GM12892 (cell line): ENCODE measurements around the gene SIPA1L3.
A peak's percentile ranks its signal among the peaks of the same experiment; 100 is the strongest.
"Not testable (repeated sequence)": the region's sequence is repeated elsewhere in the genome, so short reads cannot be mapped to it uniquely, and the experiment has no call there.

Experiments used
- DNase-seq: peaks from one replicate; pipeline ENCODE4 v3.0.0; 2011; ENCODE audit not compliant: insufficient read length
- FAIRE-seq: peaks from 2 replicates; lab custom pipeline; 2011; peaks lifted over from hg19 to GRCh38; lab: Jason Lieb, UNC
- POLR2A ChIP-seq: IDR thresholded peaks from 2 replicates; pipeline ENCODE4 v1.6.1; 2011; ENCODE audit warnings: low read depth, low read length, control low read depth
- POLR2AphosphoS5 ChIP-seq: IDR thresholded peaks from 2 replicates; pipeline ENCODE4 v1.6.1; 2011; ENCODE audit warnings: low read depth, low read length, control low read depth
- TAF1 ChIP-seq: IDR thresholded peaks from 2 replicates; pipeline ENCODE4 v1.6.1; 2011; ENCODE audit warnings: low read depth, mild to moderate bottlenecking, control low read depth, low read length, borderline replicate concordance

Gene SIPA1L3

DNA sequence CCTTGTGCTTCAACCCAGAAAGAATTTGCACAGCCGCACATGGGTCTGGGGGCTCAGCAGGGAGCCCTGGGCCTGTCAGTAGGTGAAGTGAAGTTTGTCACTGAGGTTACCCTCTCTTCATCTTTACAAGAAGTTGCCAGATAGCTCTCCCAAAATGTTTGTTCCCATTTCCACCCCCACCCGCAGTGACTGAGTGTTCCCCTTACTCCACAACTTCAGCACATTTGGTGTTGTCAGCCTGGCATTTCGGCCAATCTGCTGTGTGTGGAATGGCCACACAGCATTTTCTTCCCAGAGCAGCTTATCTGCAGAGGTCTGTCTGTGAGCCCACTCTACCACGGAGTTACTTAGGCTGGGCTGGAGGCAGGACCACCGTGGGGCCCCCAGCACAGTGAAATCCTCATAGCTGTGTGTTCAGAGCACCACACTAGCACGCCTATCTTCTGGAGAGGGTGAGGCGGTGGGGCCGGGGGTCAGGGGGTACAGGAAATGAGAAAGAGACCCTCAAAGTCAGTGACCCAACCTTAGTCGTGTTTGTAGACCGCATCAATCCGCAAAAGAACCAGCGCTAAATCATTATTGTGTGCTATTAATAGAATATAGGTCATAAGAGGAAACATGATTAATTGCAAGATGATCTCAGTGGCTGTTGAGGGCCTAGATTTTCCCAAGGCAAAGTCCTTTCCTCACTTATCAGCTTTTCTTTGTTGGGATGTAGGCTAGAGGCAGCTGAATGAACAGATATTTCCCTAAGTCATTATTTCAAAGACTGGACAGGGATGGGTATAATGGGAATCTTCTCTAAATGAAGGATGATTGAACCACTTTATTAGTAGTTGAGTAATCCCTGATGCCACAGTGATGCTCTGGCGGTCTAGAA, 116.0 kb downstream of the SIPA1L3 start:
- FAIRE-seq (no peak), DNase-seq (no peak)
- TF ChIP-seq TAF1: no peak
- TF ChIP-seq POLR2AphosphoS5: no peak
- TF ChIP-seq POLR2A: no peak

- no peak for FAIRE-seq
- DNase-seq: no peak
- TF ChIP-seq POLR2A: no peak
- no peak for TF ChIP-seq TAF1
- no peak for TF ChIP-seq POLR2AphosphoS5
Observed at GRCh38 chr19:38023671-38024541, 116.9 kb downstream of the SIPA1L3 start.

DNA sequence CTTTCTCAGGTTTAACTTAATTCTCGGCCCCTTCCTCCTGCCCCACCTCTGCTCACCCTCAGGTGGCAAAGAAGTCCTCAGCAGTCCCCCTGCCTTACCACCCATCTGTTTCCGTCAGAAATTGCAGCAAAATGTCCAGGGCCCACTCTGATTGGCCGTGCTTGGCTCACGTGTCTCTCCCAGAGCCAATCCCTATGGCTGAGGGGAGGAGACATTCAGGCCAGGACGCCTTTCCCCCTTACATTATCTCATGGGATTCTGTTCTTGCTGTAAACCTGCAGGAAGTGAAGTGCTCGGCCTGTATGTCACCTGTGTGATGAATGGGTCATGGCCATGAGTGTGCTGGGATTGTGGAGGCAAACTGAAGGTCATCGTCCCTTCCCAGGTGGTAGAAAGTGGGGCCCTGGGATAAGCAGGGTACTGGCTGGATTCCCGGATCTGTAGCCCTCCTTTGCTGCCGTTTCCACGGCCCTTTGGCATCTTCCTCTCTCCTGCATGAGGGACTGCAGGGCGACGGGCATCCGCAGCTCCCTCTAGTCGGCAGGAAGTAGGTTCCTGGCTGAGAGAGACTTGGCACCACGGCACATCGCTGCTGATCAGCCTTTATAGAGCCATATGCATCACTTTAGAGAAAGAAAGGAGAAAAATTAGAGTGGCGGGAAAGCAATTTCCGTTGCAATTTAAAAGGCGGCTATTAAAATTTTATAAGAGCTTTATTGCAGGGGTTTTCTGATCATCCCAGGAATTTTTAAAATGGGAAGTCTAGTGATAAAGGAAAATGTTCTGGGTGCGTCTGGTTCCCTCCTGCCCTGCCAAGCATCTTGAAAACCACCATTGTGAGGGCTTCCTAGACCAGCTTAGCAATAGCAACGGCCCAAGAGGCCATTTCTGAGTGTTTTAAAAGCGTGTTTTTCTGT, 118.2 kb downstream of the SIPA1L3 start:
- FAIRE-seq (no peak), DNase-seq (no peak)
- no peak for TF ChIP-seq POLR2AphosphoS5
- no peak for TF ChIP-seq POLR2A
- TF ChIP-seq TAF1: no peak

DNA sequence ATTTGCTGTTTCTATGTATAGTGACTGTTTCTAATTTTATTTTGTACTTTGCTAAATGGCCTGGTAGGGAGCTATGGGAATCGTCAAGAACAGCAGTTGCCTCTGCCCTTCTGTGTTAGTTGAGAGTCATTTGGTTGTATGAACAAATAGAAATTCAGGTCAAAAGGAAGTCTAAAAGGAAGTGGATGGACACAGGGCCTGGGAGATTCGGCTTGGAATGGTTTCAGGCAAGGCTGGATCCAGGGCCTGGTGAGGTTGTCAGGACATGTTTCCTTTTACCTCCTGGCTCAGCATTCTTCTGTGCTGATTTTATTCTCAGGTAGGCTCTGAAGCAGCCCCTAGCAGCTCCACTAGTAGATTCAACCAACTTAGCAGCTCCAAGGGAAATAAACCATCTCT, 118.9 kb downstream of the SIPA1L3 start:
- TF ChIP-seq TAF1 (no peak), POLR2A (no peak)
- DNase-seq: no peak
- no peak for FAIRE-seq

GRCh38 chr19:38028913-38029510, 122.0 kb downstream of the SIPA1L3 start:
- TF ChIP-seq POLR2AphosphoS5 (no peak), TAF1 (no peak), POLR2A (no peak)
- no peak for FAIRE-seq
- no peak for DNase-seq

- not testable (repeated sequence) for FAIRE-seq, DNase-seq
Observed at GRCh38 chr19:38030001-38030400, 123.0 kb downstream of the SIPA1L3 start.

DNA sequence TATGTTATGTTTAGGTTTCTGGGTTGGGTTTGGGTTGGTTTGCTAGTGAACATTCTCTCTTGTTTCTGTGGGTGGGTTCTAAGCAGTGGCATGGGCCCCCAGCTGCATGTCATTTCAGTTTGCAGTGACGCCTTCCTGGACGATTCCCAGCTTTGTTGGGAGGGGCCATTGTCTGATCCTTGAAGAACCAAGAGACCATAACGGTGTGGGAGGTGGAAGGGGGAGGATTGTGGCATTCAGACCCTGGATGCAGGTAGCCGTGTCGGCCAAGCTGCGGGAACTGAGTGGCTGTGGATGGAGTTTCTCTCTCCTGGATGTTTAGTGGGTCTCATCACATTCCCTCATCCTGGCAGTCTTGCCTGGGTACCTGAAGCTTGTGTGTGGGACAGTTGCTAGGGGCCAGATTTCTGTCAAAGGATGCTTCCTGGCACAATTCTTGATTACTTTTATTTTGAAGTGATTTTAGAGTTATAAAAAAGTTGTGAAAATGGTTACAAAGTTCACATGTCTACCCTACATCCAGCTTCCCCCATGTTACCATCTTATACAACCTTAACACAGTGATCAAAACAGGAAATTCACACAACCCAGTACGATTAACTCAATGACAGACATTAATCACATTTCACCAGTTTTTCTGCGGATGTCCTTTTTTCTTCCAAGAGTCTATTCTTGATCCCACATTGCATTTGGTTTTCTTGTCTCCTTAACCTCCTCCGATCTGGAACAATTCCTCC, 123.8 kb downstream of the SIPA1L3 start:
- TF ChIP-seq POLR2AphosphoS5 (no peak), POLR2A (no peak), TAF1 (no peak)
- no peak for FAIRE-seq
- DNase-seq: no peak

DNA sequence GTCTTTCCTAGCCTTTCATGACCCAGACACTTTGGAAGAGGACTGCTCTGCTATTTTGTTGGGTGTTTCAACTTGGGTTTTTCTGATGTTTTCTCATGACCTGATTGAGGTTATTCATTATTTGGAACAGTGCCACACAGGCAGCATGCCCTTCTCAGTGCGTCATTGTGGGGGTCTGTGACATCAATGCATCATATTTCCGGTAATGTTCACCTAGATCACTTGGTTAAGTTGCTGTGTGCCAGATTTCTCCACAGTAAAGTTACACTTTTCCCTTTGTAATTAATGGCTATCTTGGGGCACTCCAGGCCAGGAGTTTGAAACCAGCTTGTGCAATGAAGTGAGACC, 124.4 kb downstream of the SIPA1L3 start:
- DNase-seq: no peak
- no peak for FAIRE-seq
- no peak for TF ChIP-seq TAF1

DNA sequence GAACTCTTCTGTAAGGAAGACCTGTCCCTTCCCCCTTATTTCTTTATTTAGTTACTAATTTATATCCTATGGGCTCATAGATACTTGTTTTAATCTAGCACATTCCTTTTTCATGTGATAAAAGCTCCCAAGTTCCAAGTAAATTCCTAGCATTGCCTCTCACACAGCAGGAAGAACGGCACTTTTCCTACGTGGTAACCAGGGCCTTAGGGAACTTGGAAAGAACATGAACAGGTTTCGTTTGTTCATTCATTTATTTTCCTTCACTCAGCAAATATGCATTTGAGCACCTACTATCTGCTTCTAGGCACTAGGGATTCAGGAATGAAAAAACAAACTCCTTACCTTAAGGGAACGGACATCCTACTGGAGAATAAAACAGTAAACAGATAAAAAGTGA, 125.1 kb downstream of the SIPA1L3 start:
- TF ChIP-seq POLR2AphosphoS5 (no peak), TAF1 (no peak), POLR2A (no peak)
- FAIRE-seq: no peak
- DNase-seq: no peak

- FAIRE-seq (peak; percentile 21), DNase-seq (no peak)
Observed at GRCh38 chr19:38032951-38033350, 125.9 kb downstream of the SIPA1L3 start.

More at GRCh38 chr19:38032951-38033350, 125.9 kb downstream of the SIPA1L3 start:
- TF ChIP-seq POLR2A (no peak), POLR2AphosphoS5 (no peak), TAF1 (no peak)
